Immature natural killer cell (primary cell): ENCODE data around the gene ANXA11. TPM values are rescaled to one million over a fixed set of nuclear protein-coding genes. Genes with fewer than 3 reads are reported as not detected.

ENCODE experiments used
- DNase-seq, 3 donors: peaks; one replicate each; pipeline ENCODE4 v3.0.0; 2022; ENCODE audit warnings: mixed read lengths in 1 of 3
- H3K27ac Mint-ChIP-seq, 6 donors: one replicate each; pipeline ENCODE4 v1.8.0; 2020; ENCODE audit warnings: mixed read lengths in 6 of 6, mild to moderate bottlenecking in 5 of 6, inconsistent platforms in 4 of 6, moderate library complexity in 3 of 6
- H3K27me3 Mint-ChIP-seq, 3 donors: one replicate each; pipeline ENCODE4 v1.8.0; 2020 to 2021; ENCODE audit warnings: low read depth in 3 of 3, mild to moderate bottlenecking in 3 of 3, mixed read lengths in 3 of 3, moderate library complexity in 3 of 3, inconsistent platforms in 1 of 3
- H3K36me3 Mint-ChIP-seq, 3 donors: one replicate each; pipeline ENCODE4 v1.8.0; 2020; ENCODE audit warnings: mixed read lengths in 3 of 3, inconsistent platforms in 2 of 3, mild to moderate bottlenecking in 2 of 3
- H3K4me1 Mint-ChIP-seq, 2 donors: one replicate each; pipeline ENCODE4 v1.8.0; 2020; ENCODE audit warnings: inconsistent platforms in 2 of 2, mild to moderate bottlenecking in 2 of 2, mixed read lengths in 2 of 2, moderate library complexity in 1 of 2
- H3K4me3 Mint-ChIP-seq, 5 donors: one replicate each; pipeline ENCODE4 v1.8.0; 2020; ENCODE audit warnings: mild to moderate bottlenecking in 5 of 5, mixed read lengths in 5 of 5, inconsistent platforms in 3 of 5, moderate library complexity in 3 of 5
- H3K9me3 Mint-ChIP-seq, 6 donors: one replicate each; pipeline ENCODE4 v1.8.0; 2020; ENCODE audit warnings: mild to moderate bottlenecking in 6 of 6, mixed read lengths in 6 of 6, inconsistent platforms in 4 of 6, moderate library complexity in 3 of 6
- polyA plus RNA-seq, 3 donors: library from polyadenylated mRNA; unstranded; fragments of 300-500 nt; fragmentation: Illumina TruSeq; gene quantifications; one replicate each; pipeline ENCODE4 v1.2.3, GENCODE V29; 2021

The ANXA11 gene
- polyA plus RNA-seq, 3 donors from 2014 or later = 136 to 270 (median 181) TPM

DNA sequence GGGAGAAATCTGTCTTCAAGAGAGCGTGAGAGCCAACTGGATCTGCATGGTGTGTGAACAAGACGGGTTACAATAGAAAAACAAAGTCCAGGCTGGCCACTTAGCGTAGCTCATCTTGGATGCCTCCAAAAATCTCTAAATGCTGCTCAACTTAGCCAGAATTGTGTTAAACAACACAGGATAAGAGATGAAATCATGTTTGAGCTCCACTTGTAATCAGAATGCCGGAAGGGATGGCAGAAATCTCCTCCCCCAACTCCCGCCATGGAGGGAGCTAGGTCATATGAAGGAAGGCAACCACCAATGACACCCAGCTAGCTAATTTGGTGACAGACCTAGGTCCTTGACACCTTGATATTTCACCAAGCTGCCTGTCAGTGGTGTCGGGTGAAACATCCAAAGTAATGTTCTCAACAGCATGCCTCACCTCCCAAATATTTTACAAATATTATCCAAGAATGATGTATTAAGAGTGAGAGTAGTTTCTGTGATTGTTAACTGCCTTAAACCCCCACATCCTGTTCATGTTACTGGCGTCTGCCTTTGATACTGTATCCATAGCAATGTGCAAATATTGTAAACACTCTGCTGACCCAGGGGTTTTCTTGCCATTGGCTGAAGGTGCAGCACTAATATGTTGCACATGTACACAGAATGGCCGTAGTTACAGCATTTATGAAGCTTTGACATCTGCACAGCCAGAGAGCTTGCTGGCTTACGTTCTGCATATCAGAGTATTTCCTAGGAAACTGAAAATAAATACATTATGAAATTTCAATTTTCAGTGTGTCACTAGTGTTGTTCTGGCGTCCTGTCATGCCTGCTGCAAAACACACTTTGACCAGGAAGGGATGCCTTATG lies 101.0 kb downstream of the ANXA11 start:
- peaks cover 4 to 25% (median 18%) of the 10 kb centered on the region in 6 donors for H3K9me3 Mint-ChIP-seq
- peaks cover 2 to 6% (median 4%) of the 10 kb centered on the region in 3 donors for H3K27me3 Mint-ChIP-seq
- DNase-seq = no peak
- H3K27ac Mint-ChIP-seq = no peak overlapping the region
- H3K4me3 Mint-ChIP-seq = no peak overlapping the region
- peaks cover 0 to 14% (median 11%) of the 10 kb centered on the region in 3 donors for H3K36me3 Mint-ChIP-seq
- no peaks in the 10 kb centered on the region for H3K4me1 Mint-ChIP-seq

Other genes with a start within 250 kb of the ANXA11 start
- 10 to 100 TPM; 18.2 to 24.5 (median 22.7) TPM for gene TMEM254, start 126.9 kb downstream of the ANXA11 start, polyA plus RNA-seq
- gene PLAC9, start 72.8 kb downstream of the ANXA11 start, polyA plus RNA-seq = not detected
- not detected for gene MAT1A, start 84.1 kb upstream of the ANXA11 start, polyA plus RNA-seq
- gene DYDC1, start 151.2 kb upstream of the ANXA11 start, polyA plus RNA-seq = not detected
- gene DYDC2, start 151.2 kb upstream of the ANXA11 start, polyA plus RNA-seq = not detected
- gene PRXL2A, start 203.0 kb upstream of the ANXA11 start, polyA plus RNA-seq = 1 to 10 TPM; 3.9 to 6.3 (median 4.3) TPM
- gene TSPAN14, start 248.8 kb upstream of the ANXA11 start, polyA plus RNA-seq = 100 to 1,000 TPM; 141 to 363 (median 226) TPM